GM18505 (cell line): ENCODE results near the gene KRT31.
"Not testable (repeated sequence)": the region's sequence is repeated elsewhere in the genome, so short reads cannot be mapped to it uniquely, and the experiment has no call there.

Experiments used
- ATAC-seq: cut with Tn5 transposase; IDR thresholded peaks from one replicate; pipeline ENCODE4 v1.9.1; 2021; ENCODE audit not compliant: unreplicated experiment
- POLR2A ChIP-seq: IDR thresholded peaks from 4 replicates; pipeline ENCODE4 v1.6.1; 2011; ENCODE audit warnings: borderline replicate concordance; ENCODE audit not compliant: insufficient read depth, insufficient read length; ENCODE audit errors: extremely low read depth

The KRT31 gene

DNA sequence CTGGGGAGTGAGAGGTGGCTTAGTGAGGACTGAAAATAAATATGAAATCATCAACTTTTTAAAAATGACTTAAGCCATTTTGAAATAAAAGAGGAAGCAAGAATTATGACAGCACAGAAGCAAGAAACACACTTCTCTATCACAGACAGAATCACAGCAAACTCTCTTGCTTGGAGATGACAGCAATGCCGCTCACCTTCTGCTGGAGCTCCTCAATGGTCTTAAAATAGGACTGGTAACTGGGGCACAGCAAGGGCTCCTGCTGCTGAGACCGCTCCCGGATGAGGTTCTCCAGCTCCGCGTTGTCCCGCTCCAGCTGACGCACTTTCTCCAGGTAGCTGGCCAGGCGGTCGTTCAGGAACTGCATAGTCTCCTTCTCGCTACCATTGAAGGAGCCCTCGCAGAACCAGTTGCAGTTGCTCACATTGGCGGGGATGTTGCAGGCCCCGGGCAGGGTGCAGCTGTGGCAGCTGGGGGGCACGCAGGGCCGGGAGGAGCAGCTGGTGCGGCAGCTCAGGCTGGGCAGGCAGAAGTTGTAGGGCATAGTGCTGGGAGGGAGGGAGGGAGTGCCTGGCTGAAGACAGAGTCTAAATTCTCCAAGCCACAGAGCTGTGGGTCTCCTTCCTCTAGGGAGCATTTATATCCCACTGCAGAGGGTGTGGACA, at the start of gene KRT31:
KRT31 (minus strand) TSS at position 613 of the 665 bp plus-strand sequence; CDS start at position 544, 69 bp downstream.
- no peak for TF ChIP-seq POLR2A
- ATAC-seq, result no peak

DNA sequence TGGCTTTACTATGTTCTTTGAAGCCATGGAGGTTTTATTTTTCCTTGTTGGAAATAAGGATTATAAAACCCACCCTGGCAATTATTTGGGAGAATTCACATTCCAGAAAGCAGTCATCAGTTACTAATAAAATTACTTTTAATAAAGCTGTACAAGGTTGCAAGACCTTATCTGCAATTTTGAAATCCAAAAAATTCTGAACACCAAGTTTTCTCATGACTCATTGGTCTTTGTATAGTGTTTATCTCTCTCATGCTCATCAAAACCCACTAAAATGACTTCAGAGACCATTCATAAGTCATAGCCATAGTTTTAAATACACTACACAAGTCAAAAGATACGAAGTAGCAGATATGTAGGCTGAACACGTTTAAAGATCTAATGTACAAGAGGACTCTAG, 49.4 kb upstream of the KRT31 start:
- TF ChIP-seq POLR2A, result no peak
- no peak for ATAC-seq

- no peak for TF ChIP-seq POLR2A
- ATAC-seq, result no peak
Observed at GRCh38 chr17:41444640-41445039, 47.2 kb upstream of the KRT31 start.

DNA sequence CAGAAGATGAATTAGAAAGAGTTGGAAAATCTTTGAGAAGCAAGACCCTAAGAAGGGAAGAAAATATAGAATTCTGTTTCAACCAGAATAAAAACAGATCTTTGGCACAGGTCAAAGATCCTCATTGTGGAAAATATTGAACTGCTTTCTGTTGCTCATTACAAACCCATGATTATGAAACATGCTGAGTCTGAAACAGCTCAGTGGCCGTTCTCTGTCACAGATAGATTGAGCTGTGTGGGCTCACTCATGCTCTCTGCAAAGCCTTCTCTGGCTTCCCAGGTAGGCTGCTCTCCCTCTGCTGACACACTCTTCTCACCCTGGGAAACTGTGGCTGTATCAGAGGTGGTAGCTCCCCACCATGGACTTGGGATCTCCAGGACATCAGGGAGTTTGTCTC, 46.8 kb upstream of the KRT31 start:
- TF ChIP-seq POLR2A, result no peak
- ATAC-seq, result no peak

DNA sequence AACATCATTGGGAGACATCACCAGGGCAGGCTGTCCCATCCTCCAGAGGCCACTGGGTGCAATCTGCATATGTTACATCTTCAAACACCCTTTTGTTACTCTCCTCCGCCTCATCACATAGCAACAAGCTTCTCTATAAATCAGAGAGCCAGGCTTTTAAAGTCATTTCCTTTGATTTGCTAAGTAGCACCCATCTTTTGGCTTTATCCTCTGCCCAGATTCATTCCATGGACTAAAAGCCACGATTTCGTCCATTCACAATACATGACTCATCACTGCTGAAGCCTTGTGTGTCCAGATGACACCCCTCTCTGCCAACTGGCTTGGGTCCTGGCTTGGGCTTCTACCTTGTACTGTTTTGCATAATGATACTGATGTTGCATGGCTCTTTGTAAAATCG, 45.3 kb upstream of the KRT31 start:
- TF ChIP-seq POLR2A, result no peak
- no peak for ATAC-seq

GRCh38 chr17:41440531-41441033, 43.2 kb upstream of the KRT31 start, which contains the start of gene KRT38:
KRT38 (minus strand) TSS chr17:41440983; CDS start chr17:41440921, 62 bp downstream.
- ATAC-seq, result no peak
- no peak for TF ChIP-seq POLR2A

DNA sequence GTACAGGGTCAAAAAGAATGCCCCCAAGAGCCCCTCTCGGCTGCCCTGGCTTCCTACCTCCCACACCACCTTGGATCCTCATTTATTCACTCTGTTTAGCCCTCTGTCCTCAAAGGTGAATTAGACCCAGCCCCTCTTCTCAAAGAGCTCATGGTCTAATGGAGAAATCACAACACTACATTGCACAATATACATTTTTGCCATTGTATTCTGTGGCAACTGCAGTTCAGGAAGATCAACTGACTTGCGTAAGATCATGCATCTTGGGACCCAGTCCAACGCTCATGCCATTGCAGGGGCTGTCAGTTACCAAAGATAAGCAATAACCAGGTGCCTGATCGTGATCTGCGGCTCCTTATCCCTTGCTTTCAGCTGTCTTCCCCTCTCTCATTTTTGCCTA, 42.0 kb upstream of the KRT31 start:
- no peak for TF ChIP-seq POLR2A
- ATAC-seq, result no peak

DNA sequence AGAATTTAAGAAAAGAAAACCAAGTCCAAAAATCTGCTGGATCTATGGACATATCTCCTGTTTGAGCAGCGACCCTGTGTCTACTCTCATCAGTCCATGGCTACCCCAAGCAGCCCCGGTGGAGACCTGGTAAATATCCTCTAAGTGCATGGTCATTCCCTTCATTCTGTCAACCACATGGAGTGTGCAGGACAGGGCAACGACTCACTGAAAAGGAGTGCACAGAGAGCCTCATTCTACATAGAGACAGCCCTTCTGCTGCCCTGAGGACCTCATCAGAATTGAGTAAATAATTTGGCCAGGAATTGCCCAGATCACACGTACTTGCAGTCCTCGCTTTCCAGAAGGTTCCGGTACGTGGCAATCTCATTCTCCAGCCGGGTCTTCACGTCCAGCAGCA, 40.4 kb upstream of the KRT31 start:
- TF ChIP-seq POLR2A, result no peak
- no peak for ATAC-seq

DNA sequence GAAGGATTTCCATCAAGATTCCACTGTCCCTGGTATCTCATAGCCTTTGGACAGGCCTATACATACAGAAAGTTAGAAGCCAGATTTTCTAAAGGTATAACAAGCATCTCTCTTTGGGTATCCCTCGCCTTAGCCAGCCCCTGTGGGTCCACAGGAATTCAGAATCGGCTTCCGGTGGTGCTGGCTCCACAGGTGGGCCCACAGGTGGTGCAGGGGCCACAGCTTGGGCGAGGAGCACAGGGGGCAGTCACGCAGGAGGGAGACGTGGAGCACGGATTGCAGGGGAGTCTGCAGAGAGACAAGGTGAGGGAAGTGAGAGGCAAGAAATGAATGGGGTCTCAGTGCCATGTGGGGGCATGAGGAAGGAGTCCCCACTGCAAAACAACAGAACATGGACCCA, 39.8 kb upstream of the KRT31 start:
- ATAC-seq, result no peak
- TF ChIP-seq POLR2A, result no peak

GRCh38 chr17:41434415-41434814, 37.0 kb upstream of the KRT31 start:
- TF ChIP-seq POLR2A, result no peak
- ATAC-seq, result no peak

- no peak for TF ChIP-seq POLR2A
- no peak for ATAC-seq
Observed at GRCh38 chr17:41434005-41434404, 36.6 kb upstream of the KRT31 start.

DNA sequence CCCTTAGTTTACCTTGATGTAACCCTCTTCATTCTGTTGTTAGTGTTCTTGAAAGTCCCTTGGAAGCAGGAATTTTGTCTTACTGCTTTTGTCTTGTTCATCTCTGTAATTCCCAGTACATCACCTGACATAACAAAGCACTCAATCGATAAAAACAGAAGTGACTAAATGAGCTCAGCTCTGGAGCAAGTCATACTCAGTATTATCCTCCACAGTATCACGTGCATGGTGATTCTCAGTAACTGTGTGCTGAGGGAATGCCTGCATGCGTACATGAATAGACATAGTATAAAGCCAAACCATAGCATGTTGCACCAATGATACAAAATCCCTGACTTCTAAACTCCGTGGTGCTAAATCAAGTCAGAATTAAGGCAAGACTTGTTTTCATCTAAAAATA, 36.2 kb upstream of the KRT31 start:
- TF ChIP-seq POLR2A, result no peak

GRCh38 chr17:41430376-41430775, 33.0 kb upstream of the KRT31 start:
- not testable (repeated sequence) for ATAC-seq

More for the DNA sequence above, 36.2 kb upstream of the KRT31 start:
- ATAC-seq, result no peak

DNA sequence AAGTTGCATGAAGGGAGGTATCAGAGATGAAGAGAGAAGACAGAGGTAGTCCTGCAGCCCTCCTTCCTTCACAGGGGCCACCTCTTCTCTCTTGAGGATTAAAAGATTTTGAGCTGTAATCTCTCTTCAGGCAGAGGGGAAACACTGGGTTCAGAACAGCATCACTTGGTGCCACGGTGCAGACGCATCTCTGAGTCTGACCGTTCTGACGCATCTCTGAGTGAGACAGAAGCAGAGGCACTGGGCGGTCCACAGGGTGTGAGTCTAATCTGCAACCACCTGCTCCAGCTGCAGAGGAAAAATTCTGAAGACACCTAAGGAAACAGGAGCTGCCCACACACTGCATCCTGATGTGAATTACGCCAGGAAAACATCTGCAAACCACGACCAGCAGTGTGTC, 32.3 kb upstream of the KRT31 start:
- TF ChIP-seq POLR2A, result no peak
- ATAC-seq, result no peak
